Activated T-cell treated with anti-CD3 and anti-CD28 coated beads, Interleukin-2, amount 50 U/mL, for 4 hours (primary cell): ENCODE measurements around the gene CALR3. TPM values are rescaled to one million over a fixed set of nuclear protein-coding genes. Genes with fewer than 3 reads are reported as not detected.

Experiments
- total RNA-seq, 3 donors: library from RNA; stranded (reverse); gene quantifications; one replicate each; pipeline ENCODE4 v1.2.1, GENCODE V29; 2021

The CALR3 gene
- total RNA-seq, 3 donors from 2014 or later = not detected

Other genes starting within 250 kb of the CALR3 start
- gene KLF2, start 171.3 kb downstream of the CALR3 start, total RNA-seq = 1 to 10 TPM; 1.4 to 2.5 (median 2.4) TPM
- 10 to 100 TPM; 37.0 to 40.1 (median 38.1) TPM for gene EPS15L1, start 24.2 kb downstream of the CALR3 start, total RNA-seq
- gene C19orf44, start 227 bp upstream of the CALR3 start, total RNA-seq = 1 to 10 TPM; 2.4 to 3.2 (median 2.7) TPM
- 100 to 1,000 TPM in 2 of 3 donors, 10 to 100 TPM in 1; 98.7 to 107 (median 103) TPM for gene CHERP, start 46.3 kb upstream of the CALR3 start, total RNA-seq
- gene SLC35E1, start 76.2 kb upstream of the CALR3 start, total RNA-seq = 10 to 100 TPM; 48.1 to 48.5 (median 48.1) TPM
- gene MED26, start 132.0 kb upstream of the CALR3 start, total RNA-seq = 10 to 100 TPM; 17.4 to 19.5 (median 18.2) TPM
- 10 to 100 TPM; 55.3 to 60.2 (median 60.2) TPM for gene SMIM7, start 164.0 kb upstream of the CALR3 start, total RNA-seq
- gene TMEM38A, start 165.0 kb upstream of the CALR3 start, total RNA-seq = under 1 TPM; 0.27 to 0.89 (median 0.45) TPM
- gene NWD1, start 223.7 kb upstream of the CALR3 start, total RNA-seq = not detected